Measurements from ENCODE around the gene CRYM.

Gene CRYM

GRCh38 chr16:21233521-21234150 is 44.5 kb downstream of the CRYM start, which contains the start of gene ANKS4B:
ANKS4B (plus strand) TSS chr16:21233699; CDS start chr16:21233738, 39 bp downstream.
- no peak for TF ChIP-seq CTCF (conservative IDR thresholded peaks at IDR 0.05)
- no peak within 1 kb of the TSS for H3K27ac ChIP-seq

GRCh38 chr16:21233045-21233520 is 45.0 kb downstream of the CRYM start:
- no peak overlapping the region for H3K27ac ChIP-seq
- no peak for TF ChIP-seq CTCF (conservative IDR thresholded peaks at IDR 0.05)

GRCh38 chr16:21228361-21228872 is 49.7 kb downstream of the CRYM start:
- H3K27ac ChIP-seq = no peak overlapping the region
- no peak for TF ChIP-seq CTCF (conservative IDR thresholded peaks at IDR 0.05)

- no peak for TF ChIP-seq CTCF (conservative IDR thresholded peaks at IDR 0.05)
- no peak overlapping the region for H3K27ac ChIP-seq
Measured at GRCh38 chr16:21227866-21228265, 50.2 kb downstream of the CRYM start.

- no peak for TF ChIP-seq CTCF (conservative IDR thresholded peaks at IDR 0.05)
- H3K27ac ChIP-seq = no peak overlapping the region
Measured at GRCh38 chr16:21226749-21227148, 51.3 kb downstream of the CRYM start.

- H3K27ac ChIP-seq = no peak overlapping the region
- no peak for TF ChIP-seq CTCF (conservative IDR thresholded peaks at IDR 0.05)
Measured at GRCh38 chr16:21224800-21225199, 53.3 kb downstream of the CRYM start.

GRCh38 chr16:21223787-21224186 is 54.3 kb downstream of the CRYM start:
- no peak for TF ChIP-seq CTCF (conservative IDR thresholded peaks at IDR 0.05)
- peak overlapping the region; percentile 91 for H3K27ac ChIP-seq
